Midbrain (tissue), 1 donor: Measurements from ENCODE around the gene ECHDC1.

ENCODE experiments used
- DNase-seq: peaks from one replicate; lab custom pipeline; 2025; lab: John Stamatoyannopoulos, UW

The ECHDC1 gene

DNA sequence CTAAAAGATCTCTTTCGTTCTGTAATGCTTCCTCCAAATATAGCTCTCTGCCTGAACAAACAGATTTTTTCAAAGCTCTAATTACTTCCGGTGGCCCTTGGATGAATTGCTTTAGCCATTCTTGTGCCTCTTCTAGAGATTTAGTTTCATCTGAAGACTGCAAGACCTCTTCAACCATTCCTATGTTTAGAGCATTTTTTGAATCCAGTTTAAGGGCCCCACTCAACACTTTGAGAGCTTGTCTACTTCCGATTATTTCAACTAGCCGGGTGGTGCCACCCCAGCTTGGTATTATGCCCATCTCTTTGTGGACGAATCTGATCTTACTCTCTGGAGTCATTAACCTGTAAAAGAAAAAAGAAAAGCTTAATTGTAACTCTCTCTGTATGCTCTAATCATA is 53.5 kb downstream of the ECHDC1 start:
- DNase-seq = no peak

DNA sequence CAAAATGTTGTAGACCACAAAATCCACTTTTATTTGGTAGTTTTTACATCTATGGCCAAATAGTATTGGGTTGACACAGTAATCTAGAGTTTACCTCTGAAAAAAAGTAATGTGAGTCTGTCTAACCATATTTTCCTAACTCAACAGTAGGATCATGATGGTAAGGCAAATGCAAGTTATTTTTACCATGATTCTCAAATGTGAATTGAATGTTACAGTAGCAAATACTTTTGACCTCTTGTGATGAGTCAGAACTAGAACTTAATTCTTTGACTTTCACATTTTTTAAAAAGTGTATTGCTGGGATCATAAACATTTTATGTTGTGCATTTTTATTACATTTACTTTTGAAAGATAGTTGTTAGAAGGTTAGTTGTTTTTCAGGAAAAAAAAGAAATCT is 54.7 kb downstream of the ECHDC1 start:
- DNase-seq = no peak

DNA sequence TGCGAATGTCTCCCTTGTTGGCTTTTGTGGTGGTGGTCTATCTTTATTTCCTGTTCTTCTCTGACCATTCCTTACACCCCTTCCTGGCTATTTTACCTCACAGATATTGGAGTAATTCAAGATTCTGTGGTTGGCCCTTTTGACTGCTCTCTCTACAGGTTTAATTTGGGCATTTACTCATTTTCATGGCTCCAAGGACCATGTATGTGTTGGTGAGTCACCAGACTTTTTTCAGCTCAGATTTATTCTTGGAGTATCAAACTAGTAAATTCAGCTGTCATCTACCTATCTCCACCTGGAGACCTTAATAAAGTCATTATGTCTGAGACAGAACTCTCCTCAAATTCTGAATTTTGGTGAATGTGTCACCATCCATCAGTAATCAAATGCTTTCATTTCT is 61.2 kb downstream of the ECHDC1 start:
- no peak for DNase-seq

DNA sequence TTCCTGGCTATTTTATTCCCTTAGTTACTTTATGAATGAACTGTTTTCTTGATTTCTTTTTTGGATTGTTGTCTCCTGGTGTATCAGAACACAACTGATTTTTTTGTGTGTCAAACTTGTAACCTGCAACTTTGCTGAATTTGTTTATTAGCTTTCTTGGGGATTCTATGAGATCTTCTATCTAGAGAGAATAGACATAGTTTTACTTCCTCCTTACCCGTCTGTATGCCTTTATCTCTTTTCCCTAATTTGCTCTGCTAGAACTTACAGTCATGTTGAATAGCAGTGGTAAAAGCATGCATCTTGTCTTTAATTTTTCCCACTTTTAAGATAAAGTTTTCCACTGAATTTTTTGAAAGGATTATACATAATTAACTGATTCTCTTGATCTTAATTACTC is 63.6 kb downstream of the ECHDC1 start:
- no peak for DNase-seq

DNA sequence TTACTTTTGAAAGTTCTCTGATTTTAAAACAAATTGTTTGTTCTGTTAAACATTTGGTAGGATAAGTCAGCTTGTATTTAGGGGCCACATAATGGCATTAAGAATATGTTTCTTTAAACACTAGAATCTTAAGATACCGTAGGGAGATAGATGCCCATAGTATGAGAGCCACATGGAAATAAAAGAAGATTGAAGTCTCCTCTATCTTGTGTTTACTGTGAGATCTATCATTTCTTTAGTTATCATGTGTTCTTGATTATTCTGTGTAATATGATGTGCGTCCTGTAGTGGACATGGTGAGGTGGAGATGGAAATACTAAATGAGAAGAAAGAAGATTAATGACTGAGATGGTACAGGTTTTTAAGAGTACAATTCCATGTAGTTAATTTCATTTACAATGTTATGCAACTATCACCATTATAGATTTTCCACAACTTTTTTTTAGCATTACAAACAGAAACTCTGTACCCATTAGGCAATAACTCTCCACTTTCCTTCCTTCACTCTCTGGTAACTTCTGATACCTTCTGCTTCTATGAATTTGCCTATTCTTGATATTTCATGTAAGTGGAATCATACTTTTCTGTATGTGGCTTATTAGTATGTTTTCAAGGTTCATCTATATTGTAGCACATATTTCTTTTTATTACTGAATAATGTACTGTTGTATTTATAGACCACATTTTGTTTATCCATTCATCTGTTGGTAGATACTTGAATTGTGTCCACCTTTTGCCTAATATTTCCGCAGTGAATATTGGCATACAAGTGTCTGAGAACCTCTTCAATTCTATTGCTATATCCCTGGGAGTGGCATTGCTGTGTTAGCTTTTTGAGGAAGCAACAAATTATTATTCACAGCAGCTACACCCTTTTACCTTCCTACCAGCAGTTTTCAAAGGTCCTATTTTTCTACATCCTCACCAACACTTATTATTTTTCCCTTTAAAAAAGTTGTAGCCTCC is 65.2 kb downstream of the ECHDC1 start:
- no peak for DNase-seq

DNA sequence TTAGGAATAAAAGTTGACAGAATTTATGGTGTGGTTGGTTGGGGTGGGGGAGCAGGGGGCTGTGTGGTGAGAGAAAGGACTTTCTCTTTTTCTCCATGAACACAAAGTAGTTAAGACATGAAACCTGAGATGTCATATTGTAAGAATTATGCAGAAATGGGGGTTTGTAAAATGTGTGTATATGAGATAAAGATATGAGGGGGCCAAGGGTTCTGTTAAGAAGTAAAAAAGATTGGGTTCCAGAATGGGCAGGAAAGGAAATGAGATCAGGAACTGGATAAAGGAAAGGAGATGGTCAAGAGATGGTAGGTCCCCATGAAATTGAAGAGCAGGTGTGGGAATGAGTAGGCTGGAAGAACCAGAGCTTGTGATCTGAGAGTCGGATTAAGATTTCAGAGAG is 67.1 kb downstream of the ECHDC1 start:
- no peak for DNase-seq

DNA sequence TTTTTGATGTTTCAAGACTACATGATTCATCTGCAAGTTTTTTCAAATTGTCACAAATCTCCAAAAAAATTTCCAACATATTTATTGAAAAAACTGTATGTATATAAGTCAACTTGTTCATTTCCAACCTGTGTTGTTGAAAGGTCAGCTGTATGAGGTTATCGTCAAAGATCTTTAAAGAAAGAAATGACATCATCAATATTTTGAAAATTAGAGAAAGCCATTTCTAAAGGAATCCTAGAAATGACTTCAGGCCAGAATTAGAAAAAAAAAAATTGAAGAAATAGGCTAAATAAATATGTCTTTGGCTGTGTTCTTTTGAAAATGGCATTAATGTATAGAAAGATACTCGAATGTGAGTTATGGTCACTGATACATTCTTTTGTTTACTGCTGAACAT is 69.9 kb downstream of the ECHDC1 start:
- DNase-seq = no peak

DNA sequence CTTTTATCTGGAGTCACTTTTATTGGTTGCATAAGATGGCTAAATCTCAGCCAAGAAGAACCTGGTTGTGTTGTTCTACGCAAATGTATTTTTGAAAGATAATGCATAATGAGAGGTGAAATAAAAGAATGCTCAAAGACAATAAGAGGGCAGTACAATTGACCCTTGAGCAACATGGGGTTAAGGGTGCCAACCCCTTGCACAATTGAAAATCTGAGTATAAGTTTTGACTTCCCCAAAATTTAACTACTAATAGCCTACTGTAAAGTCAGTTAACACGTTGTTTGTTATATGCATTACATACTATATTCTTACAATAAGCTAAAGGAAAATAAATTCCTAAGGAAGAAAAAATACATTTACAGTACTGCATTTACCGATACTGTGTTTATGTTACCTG is 70.8 kb downstream of the ECHDC1 start:
- no peak for DNase-seq

DNA sequence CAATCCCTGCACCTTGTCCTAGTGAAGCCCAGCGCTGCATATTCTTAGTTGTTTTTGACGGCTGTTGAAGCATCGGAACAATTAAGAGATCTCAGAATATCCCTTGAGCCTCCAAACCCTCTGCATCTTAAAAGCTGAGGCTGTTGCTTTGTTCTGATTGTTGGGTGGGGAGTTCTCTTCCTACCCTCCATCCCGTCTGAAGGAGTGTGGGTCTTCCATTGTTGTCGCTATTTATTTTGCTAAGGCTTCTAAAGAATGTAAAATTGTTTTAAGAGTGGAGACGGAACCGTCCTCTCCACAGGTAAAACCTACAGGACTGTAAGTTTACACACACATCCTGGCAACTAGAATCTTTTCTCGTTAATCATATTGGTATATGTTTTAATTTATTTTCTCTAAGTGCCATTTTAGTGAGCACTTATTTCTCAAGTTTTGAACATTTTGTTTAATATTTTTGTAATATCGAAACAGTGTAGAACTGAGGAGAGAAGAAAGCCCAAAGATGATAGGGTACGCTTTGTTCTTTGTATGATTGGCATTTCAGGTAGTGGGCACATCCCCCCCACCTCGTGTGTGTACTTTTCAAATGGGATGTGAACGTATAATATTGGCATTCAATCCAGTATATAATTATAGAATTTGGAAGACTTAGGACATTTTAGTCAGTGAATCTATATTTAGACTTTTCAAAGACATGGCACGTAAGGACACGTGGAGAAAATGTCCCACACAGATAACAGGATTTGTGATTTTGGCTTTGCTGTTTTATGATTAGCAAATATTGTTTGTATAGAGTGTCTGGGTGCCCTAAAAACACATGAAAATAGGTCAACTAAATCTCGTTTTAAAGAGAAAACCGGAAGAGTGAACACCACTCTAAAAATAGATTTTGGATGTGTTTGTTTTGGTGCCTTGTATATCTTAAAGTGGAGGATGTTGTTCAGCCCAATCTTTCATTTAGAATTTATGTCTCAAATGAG is 75.5 kb downstream of the ECHDC1 start:
- no peak for DNase-seq

DNA sequence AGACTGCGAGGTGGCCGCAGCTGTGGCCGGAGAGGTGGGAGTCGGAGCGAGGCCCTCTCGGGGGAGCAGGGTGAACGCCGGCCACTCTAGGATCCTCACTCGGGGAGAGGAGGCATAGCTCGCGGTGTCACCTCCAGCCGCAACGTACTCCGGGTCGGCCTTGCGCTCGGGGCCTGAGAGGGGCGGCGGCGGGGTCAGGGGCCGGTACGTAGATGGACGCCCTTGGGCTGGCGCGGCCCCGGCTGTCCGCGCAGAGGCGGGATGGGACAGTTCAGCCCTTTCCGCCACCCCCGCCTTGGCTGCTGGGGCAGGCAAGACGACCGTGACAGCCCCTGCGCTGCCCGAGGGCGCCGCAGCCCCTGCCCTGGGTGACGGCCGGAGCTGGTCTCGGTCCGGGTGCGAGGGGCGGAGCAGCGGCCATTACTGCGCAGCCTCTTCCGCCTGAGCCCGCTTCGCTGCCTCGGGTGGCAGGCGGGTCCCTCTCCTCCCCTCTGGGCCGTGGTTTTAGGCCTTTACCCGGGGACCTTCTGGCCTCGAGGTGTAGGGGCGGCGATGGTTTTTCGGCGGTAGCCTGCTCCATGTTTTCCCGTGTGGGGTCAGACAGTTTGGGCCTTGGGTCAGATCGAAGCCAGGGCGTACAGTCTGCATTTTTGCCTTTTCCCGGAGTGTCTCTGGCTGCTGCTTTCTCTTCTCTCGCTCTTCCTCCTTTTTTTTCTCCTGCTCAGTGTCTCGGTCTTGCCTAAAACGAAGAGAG is 76.3 kb downstream of the ECHDC1 start:
- peak; percentile 75 for DNase-seq

DNA sequence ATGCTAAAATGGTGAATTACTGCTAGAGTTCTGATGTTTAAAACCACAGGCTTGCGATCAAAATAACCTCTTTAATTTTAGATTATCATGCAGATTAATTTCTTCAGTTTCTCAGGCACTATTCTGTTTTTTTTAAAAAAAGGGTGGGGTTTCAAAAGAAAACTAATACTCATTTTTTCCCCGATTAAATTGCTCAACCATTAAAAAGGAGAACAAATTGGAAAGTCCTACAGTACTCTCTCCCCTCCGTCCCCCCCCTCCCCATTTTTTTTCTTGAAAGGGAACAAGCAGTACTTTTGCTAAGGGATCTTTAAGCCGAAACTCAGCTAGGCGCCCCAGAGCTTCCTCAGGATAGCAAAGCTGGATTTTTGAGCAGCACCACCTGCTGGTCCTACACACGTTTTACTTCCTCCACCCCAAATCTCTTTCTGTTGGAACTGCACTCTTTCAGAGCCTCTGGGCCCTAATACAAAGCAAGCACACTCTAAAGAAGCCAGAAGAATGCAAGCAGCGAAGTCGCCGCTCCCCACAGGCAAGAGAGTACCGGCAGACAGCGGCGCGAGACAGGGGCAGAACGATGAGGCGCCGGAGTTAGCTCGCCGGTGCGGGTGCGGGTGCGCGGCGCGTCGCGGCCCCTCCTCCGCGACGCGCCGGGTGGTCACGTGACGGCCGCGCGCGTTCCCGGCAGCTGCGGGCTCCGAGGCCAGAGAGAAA is 77.1 kb downstream of the ECHDC1 start, which contains the start of gene RNF146:
RNF146 (plus strand) TSS at position 687 of the 714 bp plus-strand sequence. CDS start 13,475 bp downstream, outside the sequence.
- DNase-seq = peak; percentile 87

DNA sequence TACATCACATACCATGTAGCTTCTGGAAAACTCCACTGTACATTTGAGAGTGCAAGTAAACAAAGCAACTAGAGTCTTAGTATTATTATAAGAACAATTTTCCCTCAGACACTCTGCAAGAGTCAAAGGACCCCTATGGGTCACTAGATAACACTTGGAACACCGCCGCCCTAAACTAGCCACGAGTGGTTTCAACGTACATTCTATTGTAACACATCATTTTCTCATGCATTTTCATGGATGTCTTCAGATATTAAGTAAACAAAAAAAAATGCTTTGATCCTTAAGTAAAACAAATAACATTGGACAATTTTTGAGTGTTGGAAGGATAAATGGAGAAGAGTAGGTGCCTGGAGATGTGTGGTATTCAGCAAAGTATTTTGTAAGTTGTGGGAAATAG is 79.9 kb downstream of the ECHDC1 start:
- DNase-seq = no peak

DNA sequence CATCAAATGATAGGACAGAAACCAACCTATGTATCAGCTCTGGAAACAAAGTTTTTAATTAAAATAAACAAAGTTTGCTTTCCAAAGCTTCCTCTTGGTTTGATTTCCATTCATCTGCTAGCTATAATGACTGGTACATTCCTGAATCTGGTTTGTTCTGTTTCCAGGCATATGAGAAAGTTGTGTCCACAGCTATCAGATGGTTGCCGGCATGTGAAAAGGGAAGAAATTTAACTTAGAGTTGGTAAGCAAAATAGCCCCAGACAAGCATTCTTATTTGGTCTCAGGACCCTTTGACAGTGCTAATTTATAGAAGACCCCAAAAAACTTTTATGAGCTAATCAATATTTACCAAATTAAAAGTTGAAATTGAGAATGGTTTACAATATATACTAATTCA is 80.5 kb downstream of the ECHDC1 start:
- no peak for DNase-seq

DNA sequence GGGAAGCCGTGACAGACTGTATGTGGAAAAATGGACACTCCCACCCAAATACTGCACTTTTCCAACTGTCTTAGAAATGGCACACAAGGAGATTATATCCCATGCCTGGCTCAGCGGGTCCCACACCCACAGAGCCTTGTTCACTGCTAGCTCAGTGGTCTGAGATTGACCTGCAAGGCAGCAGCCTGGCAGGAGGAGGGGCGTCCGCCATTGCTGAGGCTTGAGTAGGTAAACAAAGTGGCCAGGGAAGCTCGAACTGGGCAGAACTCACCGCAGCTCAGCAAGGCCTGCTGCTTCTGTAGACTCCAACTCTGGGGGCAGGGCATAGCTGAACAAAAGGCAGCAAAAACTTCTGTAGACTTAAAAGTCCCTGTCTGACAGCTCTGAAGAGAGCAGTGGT is 88.1 kb downstream of the ECHDC1 start:
- DNase-seq = no peak

DNA sequence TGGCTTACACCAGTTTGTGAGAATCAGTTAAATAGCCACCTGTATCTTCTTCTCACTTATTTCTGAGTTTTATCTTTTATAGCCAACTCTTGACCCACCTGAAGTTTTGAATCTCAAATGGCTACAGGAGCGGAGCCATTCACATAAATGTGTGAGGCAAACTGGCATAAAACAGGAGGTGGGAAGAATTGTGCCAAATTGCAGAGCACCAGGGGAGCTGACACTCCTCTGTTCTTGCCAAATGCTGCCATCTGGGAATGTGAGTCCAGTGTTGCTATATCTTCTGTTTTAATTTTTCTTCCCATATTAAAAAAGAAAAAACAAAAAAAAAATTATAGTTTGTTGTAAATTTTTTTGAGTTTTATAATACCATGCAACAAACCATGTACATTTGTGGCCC is 93.8 kb downstream of the ECHDC1 start:
- no peak for DNase-seq

DNA sequence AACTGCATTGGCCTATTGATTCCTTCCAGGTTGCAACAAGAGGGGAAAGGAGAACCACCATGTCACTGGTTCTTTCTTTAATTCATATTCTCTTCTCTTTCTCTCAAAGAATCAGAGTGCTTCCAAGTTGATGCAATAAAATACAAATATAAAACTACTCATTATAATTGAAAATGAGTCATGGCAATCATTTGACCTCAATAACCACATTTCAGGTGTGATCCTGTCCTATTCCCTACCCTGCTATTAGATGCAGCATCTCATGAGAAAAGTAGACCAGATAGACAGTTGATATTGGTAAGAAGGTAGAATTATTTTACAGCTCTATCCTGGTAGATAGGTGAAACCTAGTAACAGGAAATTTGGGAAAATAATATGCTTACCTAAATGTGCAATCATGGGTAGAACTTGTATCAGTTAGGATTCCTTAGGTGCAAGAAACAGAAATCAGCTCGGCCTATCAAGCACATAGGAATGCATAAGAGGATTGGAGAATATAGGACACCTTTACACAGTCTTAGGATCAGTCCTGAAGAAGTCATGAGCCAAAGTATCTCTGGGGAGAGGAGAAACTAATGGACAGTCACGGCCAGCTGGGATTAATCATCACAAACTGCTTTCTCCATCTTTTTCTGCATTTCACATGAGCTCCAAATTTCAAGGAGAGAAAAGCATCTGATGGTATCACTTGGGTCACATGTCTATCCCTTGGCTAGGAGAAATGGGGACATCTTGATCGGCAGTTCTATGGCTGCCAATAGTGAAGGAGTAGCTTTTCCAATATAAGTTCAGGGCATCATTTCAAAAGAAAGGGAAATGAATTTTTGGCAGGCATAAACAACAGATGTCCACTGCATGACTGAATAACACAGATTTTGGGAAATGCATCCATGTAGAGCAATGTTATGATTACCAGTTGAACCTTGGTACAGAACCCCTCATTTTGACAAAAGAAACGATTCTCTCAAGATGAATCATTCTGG is 96.0 kb downstream of the ECHDC1 start:
- no peak for DNase-seq

DNA sequence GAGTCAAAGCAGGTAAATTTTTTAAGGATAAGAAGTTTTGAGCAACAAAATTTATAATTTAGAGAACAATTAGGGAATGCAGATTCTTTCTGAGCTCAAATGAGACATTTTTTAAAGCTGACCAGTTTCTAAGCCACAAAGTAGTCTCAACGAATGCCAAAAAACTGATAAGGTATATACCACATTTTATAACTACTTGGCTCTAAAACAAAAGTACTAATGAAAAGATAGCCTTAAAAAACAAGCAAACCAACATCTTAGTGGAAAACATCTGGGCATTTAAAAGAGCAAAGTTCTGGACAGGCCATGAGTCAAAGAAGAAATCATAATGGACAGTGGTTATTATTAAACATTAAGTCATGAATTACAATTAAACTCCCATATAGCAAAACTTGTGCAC is 99.9 kb downstream of the ECHDC1 start:
- no peak for DNase-seq
